Amniotic epithelial cell (primary cell): Measurements from ENCODE around the gene PHLPP1.
A peak's percentile ranks its signal among the peaks of the same experiment; 100 is the strongest.

Source experiments
- DNase-seq: peaks from one replicate; pipeline ENCODE4 v3.0.0-alpha.2; 2010; ENCODE audit warnings: low read depth

Gene PHLPP1

DNA sequence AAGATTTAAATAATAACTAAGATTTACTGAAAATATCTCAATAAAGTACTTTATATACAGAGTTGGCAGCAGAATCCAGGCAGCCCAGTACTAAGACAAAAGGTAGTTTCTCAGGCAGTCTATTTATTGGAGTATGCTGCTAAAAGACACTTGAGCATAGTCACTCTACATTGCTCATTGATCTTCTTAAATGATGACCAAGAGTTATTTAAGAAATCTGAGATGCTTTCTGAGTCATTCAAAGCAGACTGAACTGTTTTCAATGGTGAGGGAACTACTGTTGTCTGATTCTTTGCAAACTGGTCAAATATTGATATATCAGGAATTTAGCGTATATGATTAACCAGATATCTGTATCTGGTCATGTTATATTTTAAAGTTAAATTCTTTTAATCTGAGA, 133.6 kb downstream of the PHLPP1 start:
- no peak for DNase-seq

GRCh38 chr18:62850619-62851306, 135.4 kb downstream of the PHLPP1 start:
- no peak for DNase-seq

DNA sequence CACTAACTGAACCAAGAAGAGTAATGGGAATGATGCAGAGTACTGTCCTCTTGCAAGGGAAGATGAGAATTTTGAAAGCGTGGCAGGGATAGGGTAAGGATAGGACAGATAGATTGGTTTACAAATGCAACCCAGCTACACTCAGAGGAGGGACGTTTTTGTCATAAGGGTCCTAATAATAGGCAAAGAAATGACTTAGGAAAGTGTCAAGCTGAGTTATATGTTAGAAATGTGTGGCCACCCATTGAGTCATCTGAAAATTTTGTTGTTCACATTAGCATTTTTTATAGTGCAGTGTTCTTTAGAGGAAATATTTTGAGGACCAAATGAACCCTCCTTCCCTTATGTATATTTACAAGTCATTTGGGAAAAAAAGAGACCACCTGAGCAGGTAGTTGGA, 137.5 kb downstream of the PHLPP1 start:
- DNase-seq, result no peak

DNA sequence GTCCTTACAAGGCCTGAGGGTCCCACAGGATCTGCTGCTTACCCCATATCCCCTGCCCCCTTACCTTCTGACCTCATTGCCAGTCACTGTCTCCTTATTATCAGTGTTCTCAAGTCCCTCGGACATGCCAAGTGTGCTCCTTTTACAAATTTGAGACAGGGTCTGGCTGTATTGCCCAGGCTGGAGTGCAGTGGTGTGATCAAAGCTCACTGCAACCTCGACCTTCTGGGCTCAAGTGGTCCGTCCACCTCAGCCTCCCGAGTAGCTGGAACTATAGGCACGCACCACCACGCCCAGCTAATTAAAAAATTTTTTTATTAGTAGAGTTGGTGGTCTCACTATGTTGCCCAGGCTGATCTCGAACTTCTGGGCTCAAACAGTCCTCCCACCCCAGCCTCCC, 141.0 kb downstream of the PHLPP1 start:
- no peak for DNase-seq

DNA sequence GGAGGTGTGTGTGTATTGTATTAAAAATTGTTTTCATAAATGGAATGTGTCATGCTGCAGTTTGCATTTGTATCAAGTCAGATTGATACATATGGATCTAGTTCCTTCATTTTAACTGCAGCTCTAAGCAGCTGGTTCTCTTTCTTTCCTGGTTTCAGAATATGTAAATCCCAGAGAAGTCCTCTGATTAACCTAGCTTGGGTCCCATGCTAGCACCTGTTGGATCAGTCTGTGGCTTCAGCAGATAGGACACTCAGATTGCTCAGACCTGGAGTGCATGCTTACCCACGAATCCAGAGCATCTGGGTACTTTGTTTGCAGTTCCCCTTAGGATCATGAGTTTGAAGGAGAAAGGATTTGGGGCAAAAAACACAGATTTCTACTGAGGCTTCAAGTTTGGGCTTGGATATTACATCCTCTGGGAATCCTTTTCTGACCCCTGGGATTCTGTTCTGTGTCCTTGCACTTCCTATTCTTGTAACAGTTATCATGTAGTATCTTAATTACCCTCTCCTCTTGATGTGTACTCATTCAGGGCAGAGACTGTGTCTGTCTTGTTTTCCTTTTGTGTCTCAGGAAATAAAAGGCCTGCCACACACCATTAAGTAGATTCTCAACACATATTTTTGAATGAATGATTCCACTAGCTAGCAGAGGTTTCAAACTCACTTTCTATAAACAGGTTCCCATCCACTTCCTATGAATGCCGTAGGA, 142.1 kb downstream of the PHLPP1 start:
- no peak for DNase-seq

DNA sequence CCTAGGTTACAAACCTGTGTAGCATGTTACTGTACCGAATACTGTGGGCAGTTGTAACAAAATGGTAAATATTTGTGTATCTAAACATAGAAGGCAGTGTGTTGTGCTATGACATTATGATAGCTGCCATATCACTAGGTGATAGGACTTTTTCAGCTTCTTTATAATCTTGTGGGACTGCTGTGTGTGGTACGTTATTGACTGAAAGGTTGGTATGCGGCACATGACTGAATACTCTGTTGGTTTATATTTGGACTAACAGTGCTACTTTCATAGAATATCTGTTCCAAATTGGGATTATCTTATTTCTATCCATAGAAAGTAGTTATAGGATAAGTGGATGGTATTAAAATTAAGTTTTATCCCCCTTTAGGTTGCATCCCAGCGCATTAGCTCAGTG, 144.7 kb downstream of the PHLPP1 start:
- no peak for DNase-seq

- no peak for DNase-seq
Observed at GRCh38 chr18:62862466-62862865, 147.1 kb downstream of the PHLPP1 start.

- DNase-seq, result peak; percentile 76
Observed at GRCh38 chr18:62863579-62864001, 148.2 kb downstream of the PHLPP1 start.

- DNase-seq, result no peak
Observed at GRCh38 chr18:62865498-62865897, 150.2 kb downstream of the PHLPP1 start.

DNA sequence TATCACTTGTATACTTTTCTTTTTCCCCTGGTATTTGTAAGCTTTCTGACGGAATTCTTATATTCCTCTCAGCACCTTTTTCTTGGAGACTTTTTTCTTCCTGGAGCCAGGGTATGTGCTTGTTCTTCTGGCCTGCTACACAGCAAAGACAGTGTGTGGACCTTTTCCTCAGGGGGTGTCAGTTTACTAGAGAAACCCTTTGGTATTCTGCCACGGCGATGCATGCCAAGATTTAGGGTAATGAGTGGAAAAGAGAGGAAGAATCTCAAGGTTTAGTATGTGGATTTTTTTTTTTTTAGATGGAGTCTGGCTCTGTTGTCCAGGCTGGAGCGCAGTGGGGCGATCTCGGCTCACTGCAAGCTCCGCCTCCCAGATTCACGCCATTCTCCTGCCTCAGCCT, 152.2 kb downstream of the PHLPP1 start:
- no peak for DNase-seq

DNA sequence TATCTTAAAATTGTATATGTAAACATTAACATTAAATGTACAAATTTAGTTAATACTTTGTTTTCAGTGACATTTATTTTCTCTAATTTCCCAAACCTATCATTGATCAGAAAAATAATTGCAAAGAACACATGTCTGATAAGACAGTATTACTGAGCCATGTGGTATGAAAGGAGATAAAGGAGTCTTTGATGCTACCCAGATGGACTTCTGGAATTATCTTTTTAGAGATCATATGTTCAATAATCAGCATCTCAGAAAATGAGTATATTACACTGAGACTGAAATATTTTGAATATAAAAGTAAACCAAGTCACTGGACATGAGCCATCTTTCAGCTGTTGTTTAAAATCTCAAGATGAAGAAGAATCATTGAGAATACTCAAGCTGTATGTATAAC, 153.3 kb downstream of the PHLPP1 start:
- DNase-seq, result no peak

DNA sequence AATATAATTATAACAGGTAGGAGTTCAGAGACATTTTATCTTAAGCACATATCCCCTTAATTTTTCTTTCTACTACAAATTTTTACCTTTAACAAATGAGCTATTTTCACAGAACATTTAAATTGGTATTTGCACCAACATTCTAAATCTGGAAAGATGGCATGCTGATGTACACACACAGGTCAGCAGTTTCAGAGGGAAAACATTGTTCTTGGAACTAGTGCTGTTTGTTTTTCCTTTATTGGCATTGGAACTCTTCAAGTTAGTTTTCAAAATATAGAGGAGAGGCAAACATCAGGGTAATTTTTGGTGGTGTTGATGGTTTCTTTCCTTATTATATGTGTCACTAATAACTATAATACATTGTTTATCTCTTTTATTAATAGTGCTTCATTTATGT, 155.3 kb downstream of the PHLPP1 start:
- no peak for DNase-seq

GRCh38 chr18:62875323-62875722, 160.0 kb downstream of the PHLPP1 start:
- no peak for DNase-seq

DNA sequence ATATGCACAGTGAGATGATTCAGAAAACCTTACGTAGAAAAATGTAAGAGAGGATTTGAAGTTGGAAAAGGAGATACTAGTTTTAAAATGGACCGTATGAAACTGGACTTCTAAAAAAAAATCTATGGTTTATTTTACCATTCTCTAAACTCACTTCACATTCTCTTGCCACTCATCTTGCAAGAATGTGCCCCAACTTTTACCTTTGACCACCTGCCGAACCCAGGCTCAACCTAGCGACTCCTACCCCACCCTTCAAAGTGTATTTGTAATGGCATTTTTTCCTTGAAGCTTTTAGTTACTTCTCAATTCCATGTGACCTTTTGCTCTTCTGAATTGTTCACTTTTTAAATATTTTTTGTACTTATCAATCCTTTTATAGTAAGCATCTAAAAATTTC, 160.8 kb downstream of the PHLPP1 start:
- DNase-seq, result no peak

DNA sequence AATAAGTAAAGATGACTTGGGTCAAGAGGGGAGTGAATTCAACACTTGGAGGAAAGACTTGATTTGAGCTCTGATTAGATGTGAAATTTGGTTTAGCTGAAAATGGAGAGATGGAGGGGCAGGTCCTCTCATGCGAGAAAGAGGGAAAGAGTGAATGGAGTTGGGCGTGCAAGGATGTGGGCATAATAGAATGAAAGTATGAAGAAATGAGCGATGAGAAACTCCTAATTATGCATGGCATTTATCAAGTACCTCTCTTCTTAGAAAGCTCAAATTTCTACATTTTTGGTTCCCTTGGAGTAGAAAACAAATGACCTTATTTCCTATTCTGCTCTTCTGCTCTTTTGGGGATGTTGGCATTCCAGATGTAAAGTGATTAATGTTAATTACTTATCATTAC, 161.5 kb downstream of the PHLPP1 start:
- no peak for DNase-seq

DNA sequence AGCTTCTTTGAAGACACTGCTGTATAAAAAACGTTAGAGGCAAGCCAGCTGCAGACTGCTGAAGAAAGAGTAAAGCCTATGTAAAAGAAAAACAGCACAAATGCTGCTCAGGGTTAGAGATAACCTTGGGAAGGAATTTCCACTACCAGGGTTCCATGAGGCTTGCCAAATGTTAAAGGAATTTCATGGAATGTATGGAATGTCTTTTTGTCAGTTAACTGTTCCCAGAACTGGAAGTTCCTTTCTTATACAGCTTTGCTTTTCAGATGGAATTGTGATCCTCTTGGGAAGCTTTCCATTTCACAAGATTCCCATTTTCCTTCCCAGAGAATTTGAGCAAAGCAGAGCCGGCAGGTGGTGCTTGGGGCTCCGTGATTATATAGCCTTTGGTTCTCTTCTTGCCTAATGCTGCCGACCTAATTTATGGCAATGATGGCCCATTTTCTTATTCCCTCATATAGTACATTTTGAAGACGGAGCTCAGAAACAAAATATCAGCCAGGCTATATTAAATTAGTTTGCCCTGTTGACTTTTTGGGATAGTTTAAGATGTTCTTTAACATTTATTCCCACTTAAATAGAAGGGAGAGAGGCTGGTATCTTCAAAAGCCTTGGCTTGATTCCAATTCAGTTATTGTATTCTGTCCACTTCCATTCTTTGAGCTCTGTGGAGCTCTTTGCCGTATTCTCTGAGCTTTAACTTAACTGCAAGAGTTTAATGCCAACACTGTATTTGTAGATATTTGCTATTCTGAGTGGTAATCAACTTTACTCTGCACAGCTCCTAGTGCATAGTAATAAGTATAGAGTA, 162.3 kb downstream of the PHLPP1 start:
- DNase-seq, result peak; percentile 72

DNA sequence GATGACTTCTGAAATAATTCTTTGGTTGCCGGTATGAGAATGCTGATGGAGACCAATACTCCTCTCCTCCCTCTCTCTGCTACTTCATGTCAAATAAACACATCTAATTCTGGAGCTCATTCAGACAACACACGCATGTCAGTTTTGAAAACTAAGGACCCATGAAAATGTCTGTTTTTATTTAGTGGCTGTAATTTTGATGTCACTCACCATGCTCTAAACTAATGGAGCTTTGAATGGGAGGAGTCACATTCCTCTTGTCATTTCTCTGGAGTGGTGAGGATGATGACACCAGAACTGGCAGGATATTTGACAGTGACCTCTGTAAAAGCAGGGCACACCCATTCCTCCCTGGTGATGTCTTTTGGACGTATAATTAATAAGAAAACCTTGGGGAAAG, 163.0 kb downstream of the PHLPP1 start:
- no peak for DNase-seq

DNA sequence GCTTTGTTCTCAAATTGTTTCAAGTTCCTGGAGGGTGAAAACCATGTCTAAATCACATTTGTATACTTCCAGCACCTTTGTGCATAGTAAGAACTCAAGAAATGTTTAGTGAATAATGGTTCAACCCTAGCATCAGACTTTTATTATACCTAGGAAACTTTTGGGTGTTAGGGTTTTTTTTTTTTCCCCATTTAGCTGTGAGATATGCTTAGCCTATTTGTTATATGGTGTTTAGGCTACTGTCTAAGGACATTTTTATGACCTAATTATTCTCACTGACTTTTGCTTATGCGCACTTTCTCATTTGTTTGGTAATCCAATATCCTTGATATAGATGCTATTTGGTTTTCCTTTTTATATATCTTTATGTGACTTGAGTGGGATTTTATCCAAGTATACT, 164.7 kb downstream of the PHLPP1 start:
- no peak for DNase-seq

GRCh38 chr18:62880673-62881364, 165.5 kb downstream of the PHLPP1 start:
- no peak for DNase-seq

DNA sequence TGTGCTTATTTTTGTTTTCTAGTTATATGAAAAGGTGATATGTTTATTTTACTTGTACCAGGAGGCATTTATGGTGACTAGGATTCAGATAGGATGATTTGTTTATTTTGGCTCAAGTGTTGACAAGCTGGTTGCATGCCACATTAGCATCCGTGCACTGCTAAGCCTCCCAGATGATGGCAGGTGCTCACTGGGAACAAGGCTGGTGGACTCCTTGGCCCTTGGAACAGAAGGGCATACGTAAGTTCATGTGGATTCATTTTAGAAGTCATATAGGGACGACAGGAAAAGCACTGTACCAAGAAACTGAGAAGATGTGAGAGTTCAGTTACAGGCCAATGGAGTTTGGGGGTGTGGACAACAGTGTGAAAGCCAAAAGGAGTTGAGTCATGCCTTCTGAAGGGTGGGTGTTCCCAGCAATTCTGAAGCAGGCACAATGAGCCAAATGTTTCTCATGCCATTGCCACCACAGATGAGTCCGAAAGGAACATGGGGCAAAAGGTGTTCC, 166.2 kb downstream of the PHLPP1 start:
- peak; percentile 91 for DNase-seq

DNA sequence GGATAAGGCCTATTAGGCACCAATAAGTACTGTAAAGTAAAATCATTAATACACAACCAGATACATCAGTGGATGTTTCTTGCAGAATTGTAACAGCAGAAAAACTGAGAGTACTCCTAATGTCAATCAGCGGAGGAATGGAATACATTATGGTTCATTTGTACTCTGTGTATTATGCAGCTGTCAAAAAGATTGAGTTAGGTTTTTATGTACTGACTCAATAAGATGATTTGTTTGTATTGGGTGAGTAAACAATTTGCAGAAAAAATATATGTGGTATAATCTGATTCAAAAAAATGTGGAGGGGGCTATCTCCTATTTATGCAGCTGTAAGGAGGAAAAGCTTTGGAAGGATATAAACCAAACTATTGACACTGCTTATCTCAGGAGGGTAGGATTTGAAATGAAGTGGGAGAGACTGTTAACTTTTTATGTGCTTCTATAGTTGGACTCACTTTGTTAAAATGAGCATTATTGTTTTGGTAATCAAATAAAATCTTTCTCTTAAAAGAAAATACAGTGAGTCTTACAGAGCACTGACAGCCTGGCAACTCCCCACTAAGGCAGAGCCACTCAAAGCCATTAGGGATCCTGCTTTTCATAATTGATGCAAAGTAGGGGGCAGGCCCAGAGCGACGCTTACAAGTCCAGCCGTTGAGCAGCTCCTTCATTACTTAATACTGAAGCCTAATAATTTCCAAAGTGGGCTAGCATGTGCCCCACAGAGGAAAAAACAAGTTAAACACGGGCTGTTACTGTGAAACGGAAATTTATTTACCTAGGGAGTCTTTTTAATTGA, 168.8 kb downstream of the PHLPP1 start:
- no peak for DNase-seq
